B cell (primary cell): ENCODE measurements around the gene IRF9. TPM values are rescaled to one million over a fixed set of nuclear protein-coding genes. Genes with fewer than 3 reads are reported as not detected.

ENCODE experiments used
- ATAC-seq: fragments of 200-7000 bp; cut with Tn5 transposase; one replicate; pipeline ENCODE4 v1.10.0; 2021; ENCODE audit warnings: low read depth, mild to moderate bottlenecking, moderate number of reproducible peaks, moderate library complexity
- CTCF ChIA-PET: fragments of 350-600 bp; sonication (Branson Sonifier 250); formaldehyde crosslinking; loops from one replicate; lab custom pipeline; 2021; ENCODE audit warnings: antibody characterized with exemption, inconsistent platforms; lab: Charles Lee
- POLR2A ChIA-PET: fragments of 350-600 bp; sonication (Branson Sonifier 250); formaldehyde crosslinking; loops from one replicate; lab custom pipeline; 2021; ENCODE audit warnings: antibody characterized with exemption; lab: Charles Lee
- DNase-seq: peaks from one replicate; pipeline ENCODE4 v3.0.0; 2013
- H2AFZ ChIP-seq: 2 replicates; pipeline ENCODE4 v1.6.1; 2012; ENCODE audit warnings: mild to moderate bottlenecking, low read depth, low read length; ENCODE audit not compliant: insufficient read depth, poor library complexity, severe bottlenecking
- H3K27ac ChIP-seq, 2 donors: 1 replicate in 1 of 2; 2 replicates in 1 of 2; pipeline ENCODE4 v1.5.1; 2012 to 2013; ENCODE audit warnings: low read length in 2 of 2, mild to moderate bottlenecking in 2 of 2, moderate library complexity in 1 of 2
- H3K27me3 ChIP-seq, 4 experiments: fragments of 200-600 bp in 1 of 4; sonication (generic) in 1 of 4; replicated peaks in 1 of 4; 1 replicate in 2 of 4; 2 replicates in 2 of 4; pipeline versions ENCODE4 v1.6.1 to v1.7.0; 2013 to 2016; ENCODE audit warnings: low read length in 3 of 4, mild to moderate bottlenecking in 2 of 4, mixed read lengths in 1 of 4, moderate library complexity in 1 of 4; ENCODE audit not compliant: insufficient read depth in 4 of 4, control insufficient read depth in 3 of 4; ENCODE audit errors: control extremely low read depth in 1 of 4
- H3K36me3 ChIP-seq, 2 experiments: replicated peaks in 1 of 2; 1 replicate in 1 of 2; 2 replicates in 1 of 2; pipeline versions ENCODE4 v1.6.1 to v1.7.1; 2013; ENCODE audit warnings: low read length in 1 of 2; ENCODE audit not compliant: insufficient read depth in 2 of 2, control insufficient read depth in 1 of 2; ENCODE audit errors: control extremely low read depth in 1 of 2, extremely low read depth in 1 of 2
- H3K4me1 ChIP-seq, 2 donors: fragments of 200-600 bp in 1 of 2; sonication (generic) in 1 of 2; 1 replicate in 1 of 2; 2 replicates in 1 of 2; pipeline versions ENCODE4 v1.5.1 to v1.6.1; 2013 to 2017; ENCODE audit warnings: low read length in 2 of 2; ENCODE audit not compliant: control insufficient read depth in 2 of 2, insufficient read depth in 2 of 2
- H3K4me2 ChIP-seq: replicated peaks from 2 replicates; pipeline ENCODE3; 2012; ENCODE audit warnings: mild to moderate bottlenecking, low read depth, low read length; ENCODE audit not compliant: poor library complexity, severe bottlenecking
- H3K4me3 ChIP-seq, 5 experiments: fragments of 200-600 bp in 1 of 5; sonication (generic) in 1 of 5; 1 replicate in 3 of 5; 2 replicates in 2 of 5; pipeline versions ENCODE4 v1.5.1 to v1.7.0; 2011 to 2016; ENCODE audit warnings: low read length in 4 of 5, mild to moderate bottlenecking in 4 of 5, low read depth in 2 of 5, control low read depth in 1 of 5, moderate library complexity in 1 of 5; ENCODE audit not compliant: insufficient read depth in 1 of 5; ENCODE audit errors: control extremely low read depth in 1 of 5, extremely low read depth in 1 of 5
- H3K79me2 ChIP-seq: fragments of 200-600 bp; sonication (generic); one replicate; pipeline ENCODE4 v1.6.0; 2016; ENCODE audit warnings: low read length; ENCODE audit not compliant: control insufficient read depth, insufficient read depth
- H3K9ac ChIP-seq: fragments of 200-600 bp; sonication (generic); 2 replicates; pipeline ENCODE4 v1.6.1; 2017; ENCODE audit warnings: mild to moderate bottlenecking, low read length, moderate library complexity
- H3K9me3 ChIP-seq, 3 donors: one replicate each; pipeline versions ENCODE4 v1.6.1 to v1.7.1; 2013; ENCODE audit warnings: low read length in 2 of 3; ENCODE audit not compliant: control insufficient read depth in 2 of 3, insufficient read depth in 1 of 3; ENCODE audit errors: control extremely low read depth in 1 of 3
- H4K20me1 ChIP-seq: 2 replicates; pipeline ENCODE4 v1.6.0; 2012; ENCODE audit warnings: mild to moderate bottlenecking, low read length; ENCODE audit not compliant: insufficient read depth, control insufficient read depth, poor library complexity, severe bottlenecking
- H3K27ac Mint-ChIP-seq: one replicate; pipeline ENCODE4 v1.8.0; 2021; ENCODE audit warnings: mixed read lengths
- H3K27me3 Mint-ChIP-seq: one replicate; pipeline ENCODE4 v1.8.0; 2021; ENCODE audit warnings: mixed read lengths
- H3K4me1 Mint-ChIP-seq: one replicate; pipeline ENCODE4 v1.8.0; 2021; ENCODE audit warnings: mixed read lengths
- H3K4me3 Mint-ChIP-seq: one replicate; pipeline ENCODE4 v1.8.0; 2021; ENCODE audit warnings: mixed read lengths
- H3K9me3 Mint-ChIP-seq: one replicate; pipeline ENCODE4 v1.8.0; 2022; ENCODE audit warnings: mixed read lengths; ENCODE audit not compliant: insufficient read depth
- EZH2 ChIP-seq: IDR thresholded peaks from 2 replicates; pipeline ENCODE4 v1.6.1; 2012; ENCODE audit warnings: borderline replicate concordance, low read depth, mild to moderate bottlenecking, moderate library complexity, low read length; ENCODE audit not compliant: insufficient read depth, poor library complexity, severe bottlenecking
- WGBS: methylation state at CpG from one replicate; pipeline ENCODE4 v1.1.5; 2013; ENCODE audit warnings: missing lambda C conversion rate; ENCODE audit not compliant: insufficient coverage; 5-methylcytosine and 5-hydroxymethylcytosine counted together
- intact Hi-C: fragments of 100-400 bp; cut with micrococcal nuclease; formaldehyde crosslinking; loops from one replicate; pipeline ENCODE4 v1.10.0; 2022
- polyA plus RNA-seq: library from polyadenylated mRNA; depleted of rRNA; stranded (reverse); fragments of >200 nt; gene quantifications from 2 replicates; pipeline ENCODE4 v1.2.3, GENCODE V29; 2012
- total RNA-seq, 2 donors: library from RNA; stranded (reverse); fragments of 120-200 nt in 1 of 2; gene quantifications; 1 replicate in 1 of 2; 2 replicates in 1 of 2; pipeline versions ENCODE4 v1.2.3 to v1.2.4, GENCODE V29; 2013 to 2022
- TF ChIP-seq, protein P1 (sequence below): fragments of 200-600 bp; IDR thresholded peaks from one replicate; pipeline ENCODE4 v1.8.0; 2022; ENCODE audit warnings: antibody characterized with exemption, mild to moderate bottlenecking

IRF9 gene
- total and polyA plus RNA-seq, 2 donors (not counting 1 experiment from before 2014, with no cell fraction given) = 191 to 269 TPM

DNA sequence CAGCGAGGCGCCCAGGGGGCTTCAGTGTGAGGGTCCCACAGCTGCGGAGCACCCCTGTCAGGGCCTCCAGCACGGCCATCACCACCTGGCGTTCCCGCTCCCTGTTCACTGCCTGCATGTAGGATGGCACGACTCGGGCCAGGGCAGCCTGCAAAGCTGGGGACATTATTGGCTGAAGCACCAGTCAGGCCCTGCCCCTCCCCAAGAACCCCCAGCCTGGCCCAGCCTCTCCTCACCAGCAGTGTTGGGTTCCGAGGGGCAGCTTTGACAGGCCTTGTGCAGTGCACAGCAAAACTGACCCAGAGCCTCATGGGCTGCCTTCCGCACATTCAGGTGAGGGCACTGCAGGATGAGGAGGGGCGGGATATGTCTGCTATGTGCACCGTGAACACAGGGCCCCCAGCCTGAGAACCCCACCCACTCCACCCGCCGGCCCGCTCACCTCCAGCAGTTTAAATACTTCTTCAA is 22.0 kb downstream of the IRF9 start:
- Histone ChIP-seq H3K4me1 (peaks cover 9 to 10% of the 10 kb centered on the region in 2 donors), H4K20me1 (no peaks in the 10 kb centered on the region), H3K27ac (no peak overlapping the region), H3K36me3 (peaks cover 5 to 73% of the 10 kb centered on the region in 2 experiments), H3K4me3 (no peak overlapping the region), H3K9ac (no peak overlapping the region), H3K9me3 (no peaks in the 10 kb centered on the region), H3K79me2 (peaks cover 33% of the 10 kb centered on the region), H3K27me3 (no peaks in the 10 kb centered on the region), H2AFZ (no peak overlapping the region), H3K4me2 (no peak overlapping the region)
- no peaks in the 10 kb centered on the region for H3K27me3 Mint-ChIP-seq
- TF ChIP-seq, protein P1, sequence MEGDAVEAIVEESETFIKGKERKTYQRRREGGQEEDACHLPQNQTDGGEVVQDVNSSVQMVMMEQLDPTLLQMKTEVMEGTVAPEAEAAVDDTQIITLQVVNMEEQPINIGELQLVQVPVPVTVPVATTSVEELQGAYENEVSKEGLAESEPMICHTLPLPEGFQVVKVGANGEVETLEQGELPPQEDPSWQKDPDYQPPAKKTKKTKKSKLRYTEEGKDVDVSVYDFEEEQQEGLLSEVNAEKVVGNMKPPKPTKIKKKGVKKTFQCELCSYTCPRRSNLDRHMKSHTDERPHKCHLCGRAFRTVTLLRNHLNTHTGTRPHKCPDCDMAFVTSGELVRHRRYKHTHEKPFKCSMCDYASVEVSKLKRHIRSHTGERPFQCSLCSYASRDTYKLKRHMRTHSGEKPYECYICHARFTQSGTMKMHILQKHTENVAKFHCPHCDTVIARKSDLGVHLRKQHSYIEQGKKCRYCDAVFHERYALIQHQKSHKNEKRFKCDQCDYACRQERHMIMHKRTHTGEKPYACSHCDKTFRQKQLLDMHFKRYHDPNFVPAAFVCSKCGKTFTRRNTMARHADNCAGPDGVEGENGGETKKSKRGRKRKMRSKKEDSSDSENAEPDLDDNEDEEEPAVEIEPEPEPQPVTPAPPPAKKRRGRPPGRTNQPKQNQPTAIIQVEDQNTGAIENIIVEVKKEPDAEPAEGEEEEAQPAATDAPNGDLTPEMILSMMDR = no peak
- TF ChIP-seq EZH2 = no peak
- no peaks in the 10 kb centered on the region for H3K9me3 Mint-ChIP-seq
- ChIA-PET CTCF (no interaction called here), POLR2A (no interaction called here)
- no peak for DNase-seq
- no peak for ATAC-seq
- H3K4me1 Mint-ChIP-seq = peaks cover 20% of the 10 kb centered on the region
- no peak overlapping the region for H3K27ac Mint-ChIP-seq
- H3K4me3 Mint-ChIP-seq = no peak overlapping the region
- intact Hi-C loops = no loop called here
- 99% methylated on average over 11 of the region's 15 CpGs for WGBS

DNA sequence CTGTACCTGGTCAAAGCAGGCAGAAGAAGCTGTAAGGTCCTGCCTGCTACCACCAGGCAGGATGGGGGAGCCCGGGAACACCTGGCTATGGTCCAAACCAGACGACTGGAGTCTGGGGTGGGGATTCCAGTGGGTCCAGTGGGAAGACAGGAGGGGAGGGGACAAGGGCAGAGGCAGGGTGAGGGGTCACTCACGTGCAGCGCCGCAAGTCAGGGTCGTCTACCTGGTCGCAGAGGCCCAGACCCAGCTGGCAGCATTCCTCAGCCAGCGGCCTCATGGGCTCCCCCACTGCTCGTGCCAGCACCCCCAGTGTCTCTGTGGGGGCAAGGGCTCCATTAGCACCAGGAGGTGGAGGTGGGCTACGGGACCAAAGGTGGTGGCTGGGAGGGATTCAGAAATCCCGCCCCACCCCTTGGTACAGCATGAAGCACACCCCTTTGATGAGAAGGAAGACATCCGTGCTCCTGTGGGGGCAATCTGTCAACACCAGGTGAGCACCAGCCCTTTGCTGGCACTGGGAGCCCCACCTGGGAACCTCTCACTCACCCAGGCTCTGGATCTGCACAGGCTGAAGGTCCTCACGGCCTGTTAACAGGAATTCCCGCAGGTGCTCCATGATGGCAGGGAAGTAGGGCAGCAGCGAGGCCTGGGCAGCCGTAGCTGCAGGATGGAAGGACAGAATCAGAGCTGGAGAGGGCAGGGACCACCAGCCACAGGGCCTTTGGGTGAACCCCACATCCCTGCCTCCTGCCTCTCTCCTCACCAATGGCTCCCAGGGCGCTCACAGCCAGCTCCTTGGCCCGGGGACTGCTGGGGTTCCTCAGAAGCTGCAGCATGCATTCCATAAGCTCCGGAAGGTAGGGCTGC is 23.3 kb downstream of the IRF9 start:
- Histone ChIP-seq H3K9ac (no peak overlapping the region), H3K27me3 (no peaks in the 10 kb centered on the region), H3K79me2 (peaks cover 34% of the 10 kb centered on the region), H4K20me1 (no peaks in the 10 kb centered on the region), H2AFZ (no peak overlapping the region), H3K36me3 (peaks cover 5 to 71% of the 10 kb centered on the region in 2 experiments), H3K27ac (no peak overlapping the region), H3K9me3 (no peaks in the 10 kb centered on the region), H3K4me2 (no peak overlapping the region), H3K4me3 (no peak overlapping the region), H3K4me1 (peaks cover 14 to 17% of the 10 kb centered on the region in 2 donors)
- ChIA-PET POLR2A (interaction anchor here (0.8 kb wide), 1 partner anchor 22 kb away, joined by 6 read pairs; no protein-coding TSS in a partner anchor), CTCF (interaction anchor here (0.5 kb wide), 1 partner anchor 58 kb away, joined by 3 read pairs; no protein-coding TSS in a partner anchor)
- H3K27me3 Mint-ChIP-seq = no peaks in the 10 kb centered on the region
- DNase-seq (no peak), ATAC-seq (no peak)
- TF ChIP-seq EZH2 = no peak
- TF ChIP-seq, protein P1 = no peak
- no peak overlapping the region for H3K27ac Mint-ChIP-seq
- H3K9me3 Mint-ChIP-seq = no peaks in the 10 kb centered on the region
- 94% methylated on average over 18 of the region's 19 CpGs for WGBS
- H3K4me3 Mint-ChIP-seq = no peak overlapping the region
- intact Hi-C loops = no loop called here
- peaks cover 28% of the 10 kb centered on the region for H3K4me1 Mint-ChIP-seq
